PFSK-1 (cell line): Measurements from ENCODE around the gene ECHS1.

Experiments
- FOXP2 ChIP-seq: optimal IDR thresholded peaks from 2 replicates; pipeline ENCODE3; 2011; ENCODE audit warnings: borderline replicate concordance, control low read depth, inconsistent platforms; ENCODE audit not compliant: insufficient read depth; ENCODE audit errors: extremely low read length, extremely low read depth
- POLR2AphosphoS5 ChIP-seq: IDR thresholded peaks from 2 replicates; pipeline ENCODE4 v1.6.1; 2012; ENCODE audit warnings: low read depth, mild to moderate bottlenecking, control low read depth, low read length, moderate library complexity
- REST ChIP-seq, 2 experiments: IDR thresholded peaks; 2 replicates each; pipeline versions ENCODE4 v1.6.1 to v1.8.0; 2011 to 2012; ENCODE audit warnings: low read depth in 2 of 2, low read length in 2 of 2, control low read depth in 1 of 2, inconsistent platforms in 1 of 2, mild to moderate bottlenecking in 1 of 2, moderate library complexity in 1 of 2; ENCODE audit not compliant: insufficient read depth in 1 of 2
- SIN3A ChIP-seq: IDR thresholded peaks from 2 replicates; pipeline ENCODE4 v1.6.1; 2012; ENCODE audit warnings: mild to moderate bottlenecking, low read length, moderate library complexity, borderline replicate concordance; ENCODE audit not compliant: insufficient read depth
- TAF1 ChIP-seq: IDR thresholded peaks from 2 replicates; pipeline ENCODE4 v1.6.1; 2012; ENCODE audit warnings: low read length, control low read depth, borderline replicate concordance; ENCODE audit not compliant: insufficient read depth

The ECHS1 gene

GRCh38 chr10:133339708-133340380 lies 33.3 kb downstream of the ECHS1 start:
- TF ChIP-seq FOXP2 (no peak), SIN3A (no peak), TAF1 (no peak), POLR2AphosphoS5 (no peak), REST (IDR thresholded peaks at IDR 0.05; ENCODE audit: insufficient read depth in 1 of 2, low read depth in 2 of 2, low read length in 2 of 2) (no peak)

GRCh38 chr10:133338080-133339071 lies 34.8 kb downstream of the ECHS1 start:
- no peak for TF ChIP-seq TAF1
- TF ChIP-seq SIN3A = no peak

- no peak for TF ChIP-seq TAF1
- no peak for TF ChIP-seq SIN3A
- TF ChIP-seq FOXP2 = no peak
- no peak for TF ChIP-seq REST (IDR thresholded peaks at IDR 0.05; ENCODE audit: insufficient read depth in 1 of 2, low read depth in 2 of 2, low read length in 2 of 2)
- no peak for TF ChIP-seq POLR2AphosphoS5
Measured at GRCh38 chr10:133337370-133337725, 35.8 kb downstream of the ECHS1 start.

GRCh38 chr10:133336577-133337369 lies 36.4 kb downstream of the ECHS1 start, which contains the start of gene CALY:
Gene CALY (minus strand): TSS chr10:133336896. CDS start chr10:133328989, 7,907 bp downstream.
- TF ChIP-seq POLR2AphosphoS5 (no peak), REST (IDR thresholded peaks at IDR 0.05; ENCODE audit: insufficient read depth in 1 of 2, low read depth in 2 of 2, low read length in 2 of 2) (no peak), SIN3A (no peak), TAF1 (no peak), FOXP2 (no peak)

GRCh38 chr10:133336118-133336576 lies 37.0 kb downstream of the ECHS1 start:
- TF ChIP-seq SIN3A = no peak
- no peak for TF ChIP-seq REST (IDR thresholded peaks at IDR 0.05; ENCODE audit: insufficient read depth in 1 of 2, low read depth in 2 of 2, low read length in 2 of 2)
- no peak for TF ChIP-seq FOXP2
- no peak for TF ChIP-seq POLR2AphosphoS5
- TF ChIP-seq TAF1 = no peak
